Endodermal cell (in vitro differentiated cells): ENCODE measurements around the gene BLVRA. TPM values are rescaled to one million over a fixed set of nuclear protein-coding genes. Genes with fewer than 3 reads are reported as not detected.
"Not testable (repeated sequence)": the region's sequence is repeated elsewhere in the genome, so short reads cannot be mapped to it uniquely, and the experiment has no call there.

Experiments used
- DNase-seq: peaks from one replicate; pipeline ENCODE4 v3.0.0-alpha.2; 2017
- H3K27ac ChIP-seq: 2 replicates; pipeline ENCODE4 v1.5.1; 2013; ENCODE audit warnings: mild to moderate bottlenecking, low read depth, low read length, moderate library complexity
- H3K27me3 ChIP-seq: 2 replicates; pipeline ENCODE4 v1.6.1; 2013; ENCODE audit warnings: mild to moderate bottlenecking, low read length, moderate library complexity; ENCODE audit not compliant: insufficient read depth, control insufficient read depth, poor library complexity, severe bottlenecking
- H3K36me3 ChIP-seq: 2 replicates; pipeline ENCODE4 v1.7.0; 2013; ENCODE audit warnings: mild to moderate bottlenecking, low read length, moderate library complexity; ENCODE audit not compliant: control insufficient read depth, insufficient read depth
- H3K4me1 ChIP-seq: one replicate; pipeline ENCODE4 v1.7.0; 2013; ENCODE audit warnings: low read length; ENCODE audit not compliant: control insufficient read depth, insufficient read depth
- H3K4me3 ChIP-seq: 2 replicates; pipeline ENCODE4 v1.5.1; 2013; ENCODE audit warnings: mild to moderate bottlenecking, low read length, moderate library complexity
- H3K9ac ChIP-seq: 2 replicates; pipeline ENCODE4 v1.6.1; 2013; ENCODE audit warnings: mild to moderate bottlenecking, low read length, moderate library complexity; ENCODE audit not compliant: poor library complexity, severe bottlenecking; ENCODE audit errors: extremely low read depth
- H3K9me3 ChIP-seq: 2 replicates; pipeline ENCODE4 v1.6.1; 2013; ENCODE audit warnings: mild to moderate bottlenecking, low read length, moderate library complexity; ENCODE audit not compliant: control insufficient read depth
- H3K27ac Mint-ChIP-seq: 2 replicates; pipeline ENCODE4 v1.8.0; 2020; ENCODE audit warnings: mixed read lengths
- H3K27me3 Mint-ChIP-seq: 2 replicates; pipeline ENCODE4 v1.8.0; 2021; ENCODE audit warnings: mild to moderate bottlenecking, mixed read lengths; ENCODE audit not compliant: insufficient read depth
- H3K36me3 Mint-ChIP-seq: 2 replicates; pipeline ENCODE4 v1.8.0; 2020; ENCODE audit warnings: low read depth, mixed read lengths
- H3K4me1 Mint-ChIP-seq: 2 replicates; pipeline ENCODE4 v1.8.0; 2020; ENCODE audit warnings: mixed read lengths
- H3K4me3 Mint-ChIP-seq: 2 replicates; pipeline ENCODE4 v1.8.0; 2020; ENCODE audit warnings: mild to moderate bottlenecking, moderate library complexity, mixed read lengths
- H3K9me3 Mint-ChIP-seq: 2 replicates; pipeline ENCODE4 v1.8.0; 2020; ENCODE audit warnings: mild to moderate bottlenecking, mixed read lengths
- CTCF ChIP-seq: fragments of 200-600 bp; sonication (generic); conservative IDR thresholded peaks from 2 replicates; pipeline ENCODE4 v1.5.0; 2021; ENCODE audit warnings: antibody characterized with exemption, mild to moderate bottlenecking
- WGBS, 2 experiments: methylation state at CpG; one replicate each; pipeline versions ENCODE4 v1.1.5 to v1.1.7; 2013; ENCODE audit warnings: missing lambda C conversion rate in 2 of 2, mixed read lengths in 1 of 2; ENCODE audit not compliant: insufficient coverage in 1 of 2, insufficient read length in 1 of 2; 5-methylcytosine and 5-hydroxymethylcytosine counted together
- total RNA-seq, 2 donors: library from RNA; stranded (reverse); fragmentation: NEBNext Ultra II Directional in 1 of 2; extraction: Animal tissue kit (Norgen Biotek cat#: 25700) in 1 of 2; gene quantifications; 2 replicates in 1 of 2; 3 replicates in 1 of 2; pipeline ENCODE4 v1.2.1, GENCODE V29; 2021

BLVRA gene
- total RNA-seq, 2 donors from 2014 or later: 32.0 to 41.2 TPM

GRCh38 chr7:43727494-43727893 lies 31.0 kb upstream of the BLVRA start:
- Mint-ChIP-seq H3K4me3 (peak overlapping the region; percentile 93), H3K9me3 (no peaks in the 10 kb centered on the region)
- DNase-seq: no peak

GRCh38 chr7:43729214-43729923 lies 29.1 kb upstream of the BLVRA start, which contains the start of gene COA1:
TSS of gene COA1 (minus strand) at chr7:43729523. CDS start at chr7:43648614, 80,909 bp downstream.
- no peaks in the 10 kb centered on the region for H3K9me3 ChIP-seq
- no peaks in the 10 kb centered on the region for H3K27me3 ChIP-seq
- H3K4me1 Mint-ChIP-seq: peaks cover 13% of the 10 kb centered on the region
- no peaks in the 10 kb centered on the region for H3K4me1 ChIP-seq
- H3K9ac ChIP-seq: peak within 1 kb of the TSS; percentile 74
- DNase-seq: peak; percentile 92
- peak within 1 kb of the TSS; percentile 66 for H3K27ac ChIP-seq
- peak within 1 kb of the TSS; percentile 93 for H3K4me3 Mint-ChIP-seq
- peak within 1 kb of the TSS; percentile 93 for H3K4me3 ChIP-seq
- 0 to 1% methylated on average over 39 to 66 of the region's 66 CpGs for WGBS, 2 experiments
- peak; percentile 29 for TF ChIP-seq CTCF
- H3K36me3 ChIP-seq: peaks cover 5% of the 10 kb centered on the region
- peak within 1 kb of the TSS; percentile 95 for H3K27ac Mint-ChIP-seq
- H3K9me3 Mint-ChIP-seq: no peaks in the 10 kb centered on the region
- peaks cover 2% of the 10 kb centered on the region for H3K27me3 Mint-ChIP-seq
- H3K36me3 Mint-ChIP-seq: peaks cover 16% of the 10 kb centered on the region

More at GRCh38 chr7:43727494-43727893, 31.0 kb upstream of the BLVRA start:
- Histone ChIP-seq H3K4me3 (peak overlapping the region; percentile 0), H3K27ac (no peak overlapping the region), H3K27me3 (no peaks in the 10 kb centered on the region), H3K9ac (no peak overlapping the region), H3K9me3 (no peaks in the 10 kb centered on the region), H3K36me3 (peaks cover 5% of the 10 kb centered on the region), H3K4me1 (no peaks in the 10 kb centered on the region)
- Mint-ChIP-seq H3K27me3 (peaks cover 2% of the 10 kb centered on the region), H3K27ac (no peak overlapping the region), H3K36me3 (peaks cover 16% of the 10 kb centered on the region), H3K4me1 (peaks cover 13% of the 10 kb centered on the region)
- no peak for TF ChIP-seq CTCF
- 100% methylated on average over 1 of the region's 1 CpG; no CpG with 5 or more reads in 1 of the 2 experiments for WGBS, 2 experiments

- peak overlapping the region; percentile 93 for H3K4me3 ChIP-seq
- H3K27ac ChIP-seq: no peak overlapping the region
- no peak for TF ChIP-seq CTCF
- Mint-ChIP-seq H3K27me3 (peaks cover 2% of the 10 kb centered on the region), H3K9me3 (no peaks in the 10 kb centered on the region), H3K4me1 (peaks cover 13% of the 10 kb centered on the region), H3K36me3 (peaks cover 12% of the 10 kb centered on the region), H3K4me3 (peak overlapping the region; percentile 93), H3K27ac (peak overlapping the region; percentile 95)
- no peaks in the 10 kb centered on the region for H3K4me1 ChIP-seq
- no peaks in the 10 kb centered on the region for H3K27me3 ChIP-seq
- H3K36me3 ChIP-seq: peaks cover 5% of the 10 kb centered on the region
- 34% methylated on average over 3 of the region's 4 CpGs; no CpG with 5 or more reads in 1 of the 2 experiments for WGBS, 2 experiments
- no peaks in the 10 kb centered on the region for H3K9me3 ChIP-seq
- no peak for DNase-seq
- peak overlapping the region; percentile 74 for H3K9ac ChIP-seq
These were observed 28.6 kb upstream of the BLVRA start for GRCh38 chr7:43729924-43730248.

- not testable (repeated sequence) for H3K36me3 Mint-ChIP-seq, H3K4me3 Mint-ChIP-seq
These were observed 27.0 kb upstream of the BLVRA start for GRCh38 chr7:43731494-43731893.

GRCh38 chr7:43734575-43735332 lies 23.7 kb upstream of the BLVRA start:
- WGBS, 2 experiments: 93% methylated on average over 3 to 16 of the region's 18 CpGs
- not testable (repeated sequence) for H3K27me3 Mint-ChIP-seq, H3K4me3 ChIP-seq, H3K9me3 ChIP-seq, H3K27ac Mint-ChIP-seq, H3K4me3 Mint-ChIP-seq, H3K4me1 ChIP-seq, H3K36me3 ChIP-seq, H3K27ac ChIP-seq, H3K9me3 Mint-ChIP-seq, H3K9ac ChIP-seq, H3K4me1 Mint-ChIP-seq, H3K27me3 ChIP-seq, H3K36me3 Mint-ChIP-seq, DNase-seq

More at GRCh38 chr7:43731494-43731893, 27.0 kb upstream of the BLVRA start:
- H3K27ac ChIP-seq, H3K27me3 ChIP-seq, DNase-seq, H3K27ac Mint-ChIP-seq, H3K4me1 Mint-ChIP-seq, H3K4me3 ChIP-seq, H3K27me3 Mint-ChIP-seq, H3K4me1 ChIP-seq, H3K9me3 Mint-ChIP-seq, H3K36me3 ChIP-seq, H3K9me3 ChIP-seq, H3K9ac ChIP-seq: not testable (repeated sequence)
- WGBS, 2 experiments: 83 to 88% methylated on average over 2 to 3 of the region's 3 CpGs
